Activated T-cell treated with anti-CD3 and anti-CD28 coated beads for 48 hours (primary cell): ENCODE results near the gene CLN6.
"Not testable (repeated sequence)": the region's sequence is repeated elsewhere in the genome, so short reads cannot be mapped to it uniquely, and the experiment has no call there.

Experiments
- DNase-seq: peaks from one replicate; pipeline ENCODE4 v3.0.0-alpha.2; 2020; ENCODE audit warnings: low read depth

Gene CLN6

DNA sequence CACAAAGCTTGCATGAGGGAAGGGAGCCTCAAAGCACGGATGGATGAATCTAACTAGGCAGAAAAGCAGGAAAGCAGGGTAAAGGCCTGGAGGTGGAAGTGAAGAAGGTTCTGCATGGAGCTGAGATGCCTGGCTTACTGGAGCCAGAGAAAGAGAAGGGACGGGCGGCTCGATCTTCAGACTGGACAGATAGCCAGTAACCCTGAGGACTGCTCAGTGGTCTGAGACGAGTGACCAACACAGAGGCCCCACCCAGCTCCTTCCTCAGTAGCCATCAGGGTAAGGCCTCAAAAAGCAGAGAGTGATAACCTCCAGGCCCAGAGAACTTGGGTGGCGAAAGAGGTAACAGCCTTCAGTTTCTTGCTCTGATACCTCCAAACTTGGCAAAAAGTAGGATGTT is 6.4 kb downstream of the CLN6 start:
- no peak for DNase-seq

DNA sequence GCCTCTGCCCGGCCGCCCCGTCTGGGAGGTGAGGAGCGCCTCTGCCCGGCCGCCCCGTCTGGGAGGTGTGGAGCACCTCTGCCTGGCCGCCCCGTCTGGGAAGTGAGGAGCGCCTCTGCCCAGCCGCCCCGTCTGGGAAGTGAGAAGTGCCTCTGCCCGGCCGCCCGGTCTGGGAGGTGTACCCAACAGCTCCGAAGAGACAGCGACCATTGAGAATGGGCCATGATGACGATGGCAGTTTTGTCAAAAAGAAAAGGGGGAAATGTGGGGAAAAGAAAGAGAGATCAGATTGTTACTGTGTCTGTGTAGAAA is 7.1 kb downstream of the CLN6 start:
- DNase-seq, result not testable (repeated sequence)

DNA sequence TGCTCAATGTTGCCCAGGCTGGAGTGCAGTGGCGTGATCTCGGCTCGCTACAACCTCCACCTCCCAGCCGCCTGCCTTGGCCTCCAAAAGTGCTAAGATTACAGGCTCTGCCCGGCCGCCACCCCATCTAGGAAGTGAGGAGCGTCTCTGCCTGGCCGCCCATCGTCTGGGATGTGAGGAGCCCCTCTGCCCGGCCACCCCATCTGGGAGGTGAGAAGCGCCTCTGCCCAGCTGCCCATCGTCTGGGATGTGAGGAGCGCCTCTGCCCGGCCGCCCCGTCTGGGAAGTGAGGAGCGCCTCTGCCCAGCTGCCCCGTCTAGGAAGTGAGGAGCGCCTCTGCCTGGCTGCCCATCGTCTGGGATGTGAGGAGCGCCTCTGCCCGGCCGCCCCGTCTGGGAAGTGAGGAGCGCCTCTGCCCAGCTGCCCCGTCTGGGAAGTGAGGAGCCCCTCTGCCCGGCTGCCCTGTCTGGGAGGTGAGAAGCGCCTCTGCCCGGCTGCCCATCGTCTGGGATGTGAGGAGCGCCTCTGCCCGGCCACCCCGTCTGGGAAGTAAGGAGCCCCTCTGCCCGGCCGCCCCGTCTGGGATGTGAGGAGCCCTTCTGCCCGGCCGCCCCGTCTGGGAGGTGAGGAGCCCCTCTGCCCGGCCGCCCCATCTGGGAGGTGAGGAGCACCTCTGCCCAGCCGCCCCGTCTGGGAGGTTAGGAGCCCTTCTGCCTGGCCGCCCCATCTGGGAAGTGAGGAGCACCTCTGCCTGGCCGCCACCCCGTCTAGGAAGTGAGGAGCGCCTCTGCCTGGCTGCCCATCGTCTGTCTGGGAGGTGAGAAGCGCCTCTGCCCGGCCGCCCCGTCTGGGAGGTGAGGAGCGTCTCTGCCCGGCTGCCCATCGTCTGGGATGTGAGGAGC is 7.7 kb downstream of the CLN6 start:
- not testable (repeated sequence) for DNase-seq

DNA sequence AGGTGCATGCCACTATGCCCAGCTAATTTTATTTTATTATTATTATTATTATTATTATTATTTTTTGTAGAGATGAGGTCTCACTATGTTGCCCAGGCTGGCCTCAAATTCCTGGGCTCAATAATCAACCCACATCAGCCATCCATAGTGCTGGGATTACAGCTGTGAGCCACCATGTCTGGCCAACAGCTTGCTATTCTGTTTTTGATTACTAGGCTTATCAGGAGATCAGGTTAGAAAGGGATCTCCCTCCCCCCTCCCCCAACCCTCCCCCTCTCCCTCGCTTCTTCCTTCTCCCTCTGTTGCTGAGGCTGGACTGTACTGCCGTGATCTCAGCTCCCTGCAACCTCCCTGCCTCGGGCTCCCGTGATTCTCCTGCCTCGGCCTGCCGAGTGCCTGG is 8.6 kb downstream of the CLN6 start:
- DNase-seq, result no peak

DNA sequence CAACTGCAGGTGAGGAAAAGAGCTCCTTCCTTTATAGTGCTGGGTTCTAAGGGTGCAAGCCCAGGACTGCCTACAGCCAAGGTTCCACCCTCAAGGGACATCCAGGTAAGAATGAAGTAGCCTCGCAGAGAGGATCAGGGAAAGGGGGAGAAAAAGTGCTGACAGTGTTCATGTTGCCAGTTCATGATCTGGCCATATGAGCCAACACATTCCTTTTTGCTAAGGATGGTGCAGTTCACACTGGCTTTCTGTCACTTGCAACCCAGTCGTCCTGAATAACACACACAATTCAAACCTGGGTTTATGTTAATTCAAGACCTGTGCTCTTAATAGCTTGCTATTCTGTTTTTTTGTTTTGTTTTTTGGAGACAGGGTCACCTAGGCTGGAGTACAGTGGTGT is 9.0 kb downstream of the CLN6 start:
- no peak for DNase-seq

DNA sequence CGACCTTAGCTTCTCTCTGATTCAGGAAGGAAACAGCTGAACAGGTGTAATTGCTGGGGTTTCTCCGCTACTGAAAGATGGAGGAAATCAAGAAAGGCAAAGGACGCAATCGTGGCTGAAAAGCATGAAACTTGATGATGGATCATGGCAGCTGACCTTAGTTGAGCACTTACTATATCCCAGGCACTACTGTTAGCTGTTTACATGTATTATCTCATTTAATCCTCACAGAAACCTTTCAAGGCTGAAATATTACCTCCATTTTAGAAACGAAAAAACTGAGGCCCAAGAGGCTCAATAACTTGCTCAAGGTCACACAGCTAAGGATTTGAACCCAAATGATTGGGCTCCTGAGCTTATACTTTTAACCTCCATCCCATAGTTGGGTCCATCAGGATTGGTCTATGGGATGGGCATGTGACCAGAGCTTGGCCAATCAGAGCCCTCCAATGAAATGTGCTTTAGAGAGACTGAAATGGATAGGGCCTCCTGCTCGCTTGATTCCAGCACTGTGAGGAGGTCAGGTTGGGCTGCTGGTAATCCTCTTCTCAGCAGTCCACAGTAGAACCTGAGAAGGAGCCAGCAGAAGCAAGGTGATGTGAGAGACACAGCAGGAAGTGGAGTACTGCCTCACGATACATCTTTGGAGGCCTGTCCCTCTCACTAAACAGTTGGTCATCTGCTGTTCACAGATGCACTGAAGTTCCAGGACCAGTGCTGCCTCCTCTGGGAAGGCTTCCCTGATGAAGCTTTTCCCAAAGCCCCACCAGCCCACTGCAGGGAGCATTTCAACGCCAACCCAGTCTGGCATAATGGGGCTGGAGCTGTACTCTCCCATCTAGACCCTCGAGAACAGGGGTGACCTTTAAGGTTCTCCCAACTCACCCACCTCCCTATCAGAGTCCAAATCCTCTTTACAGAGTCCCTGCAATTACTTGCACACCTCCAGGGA is 10.4 kb downstream of the CLN6 start:
- DNase-seq, result no peak

DNA sequence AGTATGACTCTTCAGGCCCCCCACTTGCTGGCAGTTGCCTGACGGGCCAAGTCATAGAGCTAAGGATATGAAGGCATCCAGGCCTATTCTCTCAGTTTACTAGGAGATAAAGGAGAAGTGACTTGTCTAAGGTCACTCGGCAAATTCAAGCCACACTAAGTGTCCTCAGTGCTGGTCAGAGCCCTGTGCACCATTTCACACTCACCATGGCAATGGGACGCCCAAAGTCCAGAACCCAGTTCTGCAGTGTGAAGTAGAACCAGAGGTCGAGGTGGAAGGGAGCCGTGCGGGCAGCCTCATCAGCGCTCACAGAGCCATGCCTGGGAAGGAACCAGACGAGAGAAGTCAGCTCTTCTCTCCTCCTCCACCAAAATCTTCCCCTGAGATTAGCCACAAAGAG is 11.2 kb downstream of the CLN6 start:
- DNase-seq, result no peak

DNA sequence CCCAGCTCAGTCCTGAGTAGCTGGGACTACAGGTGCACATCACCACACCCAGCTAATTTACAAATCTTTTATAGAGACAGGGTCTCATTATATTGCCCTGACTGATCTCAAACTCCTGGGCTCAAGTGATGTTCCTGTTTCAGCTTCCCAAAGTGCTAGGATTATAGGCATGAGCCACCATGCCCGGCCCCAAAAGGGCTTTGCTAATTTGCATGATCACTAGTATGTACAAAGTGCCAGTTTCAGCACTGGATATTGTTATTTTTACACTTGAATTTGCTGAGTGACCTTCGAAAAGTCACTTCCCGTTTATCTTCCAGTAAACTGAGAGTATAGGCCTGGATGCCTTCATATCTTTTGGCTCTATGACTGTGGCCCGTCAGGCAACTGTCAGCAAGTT is 12.2 kb downstream of the CLN6 start:
- DNase-seq, result no peak

DNA sequence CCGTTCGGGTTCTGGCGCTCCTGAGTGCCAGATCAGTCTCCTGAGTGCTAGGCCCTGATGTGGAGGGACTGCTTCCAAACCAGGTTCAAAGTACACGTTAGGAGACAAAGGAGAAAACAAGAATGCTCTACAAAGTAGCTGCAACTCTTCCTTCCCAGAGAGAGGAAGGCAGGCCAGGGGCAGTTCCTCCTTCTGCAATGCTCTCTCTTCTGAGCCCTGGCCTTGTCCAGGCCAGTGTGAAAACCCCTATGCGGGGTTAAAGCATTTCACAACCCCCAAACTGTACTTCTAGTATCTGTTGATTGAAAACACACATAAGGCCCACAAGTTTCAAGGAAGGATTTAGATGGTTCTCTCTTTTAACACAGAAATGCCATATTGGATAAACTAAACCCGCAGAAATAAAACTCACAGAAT is 14.7 kb downstream of the CLN6 start:
- no peak for DNase-seq

DNA sequence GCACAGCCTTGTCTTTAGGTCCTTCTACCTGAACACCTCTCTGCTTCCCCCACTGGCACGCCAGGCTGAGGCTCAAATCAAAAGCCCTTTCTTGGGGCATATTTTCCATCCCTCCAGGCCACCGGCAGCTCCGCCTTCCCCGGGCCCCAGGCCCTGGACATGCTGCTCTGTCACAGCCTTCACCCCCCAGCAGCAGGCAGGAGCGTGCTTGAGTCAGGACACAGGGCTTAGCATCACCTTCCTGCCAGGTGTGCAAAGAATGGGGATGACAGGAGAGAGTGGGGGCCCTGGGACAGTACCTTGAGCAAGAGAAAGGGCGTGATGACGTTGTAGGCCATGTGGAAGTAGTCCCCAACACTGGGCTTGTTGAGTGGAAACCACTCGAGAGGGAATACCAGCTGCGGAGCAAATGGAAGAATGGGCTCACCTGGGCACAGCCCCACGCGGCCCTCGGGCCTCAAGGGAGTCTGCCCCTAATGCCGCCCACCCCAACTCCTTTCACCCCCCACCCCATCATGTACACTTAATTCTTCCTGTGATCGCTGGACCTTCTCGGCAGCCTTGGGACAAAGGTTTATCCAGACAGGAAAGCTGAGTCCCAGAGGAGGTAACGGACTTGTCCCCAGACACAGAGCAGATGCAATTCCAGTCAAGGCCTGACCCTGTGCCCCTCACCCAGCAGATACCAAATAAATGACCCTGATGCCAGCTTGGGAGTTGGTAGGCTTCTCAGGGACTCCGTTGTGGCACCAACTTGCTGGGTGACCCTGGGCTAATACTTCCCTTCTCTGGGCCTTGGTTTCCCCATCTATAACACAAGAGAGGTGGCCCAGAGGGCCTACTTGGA is 15.3 kb downstream of the CLN6 start:
- DNase-seq, result no peak

DNA sequence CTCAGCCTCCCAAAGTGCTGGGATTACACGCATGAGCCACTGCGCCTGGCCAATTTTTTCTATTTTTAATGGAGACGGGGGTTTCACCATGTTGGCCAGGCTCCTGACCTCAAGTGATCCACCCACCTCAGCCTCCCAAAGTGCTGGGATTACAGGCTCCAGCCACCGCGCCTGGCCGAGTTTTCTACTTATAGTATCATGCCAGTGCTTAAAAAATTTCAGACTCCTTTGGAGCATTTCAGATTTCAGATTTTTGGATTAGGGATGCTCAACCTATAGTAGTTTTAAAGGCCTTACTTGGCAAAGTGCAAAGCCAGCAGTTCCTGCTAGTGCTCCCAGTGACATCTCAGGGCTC is 16.1 kb downstream of the CLN6 start:
- not testable (repeated sequence) for DNase-seq

DNA sequence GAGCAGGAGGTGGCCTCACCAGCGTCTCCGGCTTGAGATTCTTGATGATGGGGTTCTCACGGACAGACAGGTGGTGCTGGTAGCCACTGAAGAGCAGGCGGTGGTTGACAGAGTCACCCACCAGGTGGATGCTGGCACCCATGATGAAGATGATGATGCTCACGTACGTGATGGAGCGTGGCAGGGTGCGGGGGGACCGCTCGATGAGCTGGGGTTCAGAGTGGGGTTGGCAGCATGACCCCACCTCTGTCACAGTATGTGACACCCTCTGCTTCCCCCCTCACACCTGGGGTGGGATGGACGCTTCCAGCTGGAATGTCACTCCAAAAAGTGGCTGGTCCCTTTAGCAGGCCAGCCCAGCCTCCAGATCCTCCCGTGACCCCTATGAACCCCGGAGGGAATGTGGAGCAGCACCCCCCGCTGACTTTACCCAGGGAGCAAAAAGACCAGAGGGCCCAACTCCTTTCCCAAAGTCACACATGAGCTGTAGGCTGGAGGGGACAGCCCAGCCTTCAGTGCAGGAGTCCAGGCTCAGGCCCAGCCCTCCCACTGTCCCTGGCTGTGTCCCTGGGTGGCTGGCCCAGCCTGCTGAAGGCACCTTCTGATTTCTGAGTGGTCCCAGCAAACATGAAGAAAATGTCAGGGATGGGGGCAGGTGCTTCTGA is 17.7 kb downstream of the CLN6 start:
- DNase-seq, result no peak

DNA sequence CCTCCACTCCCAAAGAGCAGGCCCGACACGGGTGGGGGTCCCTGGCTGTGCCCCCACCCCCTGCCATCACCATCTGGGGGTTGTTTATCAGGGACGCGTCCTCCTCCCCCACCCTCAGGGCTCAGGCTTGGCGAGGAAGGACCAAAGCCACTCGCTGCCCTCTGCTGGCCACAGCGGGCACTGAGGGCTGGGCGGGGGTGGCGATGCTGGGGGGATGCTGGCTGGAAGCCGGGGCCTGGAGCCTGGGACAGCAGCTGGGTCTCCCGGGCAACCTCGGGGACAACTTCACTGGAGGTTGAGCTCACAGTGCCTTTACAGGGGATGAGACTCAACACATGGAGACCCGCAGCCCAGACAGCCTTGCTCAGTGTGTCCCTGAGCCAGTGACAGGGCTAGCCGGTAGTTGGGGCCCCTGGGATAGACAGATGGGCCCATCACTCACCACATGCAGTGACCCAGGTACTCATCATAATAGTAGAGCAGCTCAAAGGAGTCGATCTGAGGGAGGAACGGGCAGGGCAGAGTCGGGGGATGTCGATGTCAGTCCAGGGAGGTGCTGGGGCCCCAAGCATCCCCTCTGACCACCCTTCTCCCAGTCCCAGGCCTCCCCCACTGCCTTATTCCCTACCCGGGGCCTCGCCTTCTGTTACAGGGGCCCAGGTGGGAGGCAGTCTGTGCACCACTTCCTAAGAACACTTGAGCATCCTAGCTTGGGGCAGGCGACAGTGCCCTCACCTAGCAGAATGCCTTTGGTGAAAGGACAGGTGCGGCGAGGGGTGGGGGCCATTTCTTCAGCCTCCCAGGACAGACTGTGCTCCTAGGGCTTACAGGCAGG is 18.5 kb downstream of the CLN6 start:
- DNase-seq, result peak; percentile 51

DNA sequence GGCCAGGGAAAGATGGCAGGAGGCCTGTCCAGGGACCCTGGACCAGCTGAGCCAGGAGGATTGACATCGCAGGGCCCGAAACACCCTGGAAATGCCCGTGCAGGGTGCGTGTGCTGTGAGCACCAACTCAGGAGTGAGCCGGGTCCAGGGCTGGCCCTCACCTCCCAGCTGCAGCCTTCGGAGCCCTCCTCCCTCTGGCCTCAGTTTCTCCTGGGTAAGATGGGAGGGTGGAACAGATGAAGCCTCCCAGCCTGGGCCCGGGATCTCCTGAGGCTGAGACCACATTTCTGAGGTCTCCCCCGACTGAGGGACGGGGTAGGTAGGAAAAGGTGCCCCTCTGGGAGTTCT is 19.1 kb downstream of the CLN6 start:
- no peak for DNase-seq

DNA sequence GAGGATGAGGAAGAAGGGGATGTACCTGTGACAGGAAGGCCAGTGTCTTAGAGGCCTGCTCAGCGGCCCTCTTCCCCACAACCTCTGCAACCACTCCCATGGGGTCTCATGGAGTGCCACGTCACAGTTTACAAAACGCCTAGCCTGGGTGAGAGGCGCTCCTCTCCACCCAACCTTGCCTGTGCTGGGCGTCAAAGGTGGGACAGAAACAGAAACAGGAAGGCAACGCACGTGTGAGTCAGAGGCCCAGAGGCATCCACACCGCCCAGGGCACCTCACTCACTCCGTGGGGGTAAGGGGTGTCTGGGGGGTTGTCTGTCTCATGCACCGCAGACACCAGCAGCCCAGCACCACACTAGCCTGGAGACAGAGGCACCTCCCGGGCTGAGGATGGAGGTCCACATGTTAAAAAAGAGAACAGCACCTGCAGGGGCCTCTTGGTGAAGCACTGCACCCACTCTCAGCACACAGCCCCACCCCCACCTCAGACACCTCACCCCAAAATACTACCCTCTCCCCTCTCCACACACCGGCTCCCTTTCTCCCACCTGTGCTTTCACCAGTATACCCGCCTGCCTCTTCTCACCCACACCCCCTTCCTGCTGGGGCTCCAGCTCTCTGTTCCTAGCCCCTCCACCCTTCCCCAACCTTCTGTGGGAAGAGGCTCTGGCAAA is 19.7 kb downstream of the CLN6 start:
- peak; percentile 23 for DNase-seq

DNA sequence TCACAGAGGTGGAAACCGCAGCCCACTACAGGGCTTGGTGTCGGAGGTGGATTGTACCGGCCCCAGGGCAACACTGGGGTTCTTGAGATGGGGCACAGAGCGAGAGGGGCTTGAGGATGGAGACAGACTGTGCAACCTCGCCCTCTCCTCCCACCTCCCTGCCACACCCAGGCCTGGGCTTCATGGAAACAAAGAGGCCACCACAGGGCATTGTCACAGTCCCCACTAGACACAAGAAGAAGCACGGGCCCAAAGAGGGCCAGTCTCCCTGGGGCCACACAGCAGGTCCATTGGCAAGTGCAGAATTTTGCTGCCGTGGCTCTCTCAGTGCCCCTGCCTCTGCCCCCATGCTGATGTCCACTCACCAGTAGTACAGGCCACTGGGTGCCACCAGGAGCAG is 20.3 kb downstream of the CLN6 start:
- DNase-seq, result no peak

DNA sequence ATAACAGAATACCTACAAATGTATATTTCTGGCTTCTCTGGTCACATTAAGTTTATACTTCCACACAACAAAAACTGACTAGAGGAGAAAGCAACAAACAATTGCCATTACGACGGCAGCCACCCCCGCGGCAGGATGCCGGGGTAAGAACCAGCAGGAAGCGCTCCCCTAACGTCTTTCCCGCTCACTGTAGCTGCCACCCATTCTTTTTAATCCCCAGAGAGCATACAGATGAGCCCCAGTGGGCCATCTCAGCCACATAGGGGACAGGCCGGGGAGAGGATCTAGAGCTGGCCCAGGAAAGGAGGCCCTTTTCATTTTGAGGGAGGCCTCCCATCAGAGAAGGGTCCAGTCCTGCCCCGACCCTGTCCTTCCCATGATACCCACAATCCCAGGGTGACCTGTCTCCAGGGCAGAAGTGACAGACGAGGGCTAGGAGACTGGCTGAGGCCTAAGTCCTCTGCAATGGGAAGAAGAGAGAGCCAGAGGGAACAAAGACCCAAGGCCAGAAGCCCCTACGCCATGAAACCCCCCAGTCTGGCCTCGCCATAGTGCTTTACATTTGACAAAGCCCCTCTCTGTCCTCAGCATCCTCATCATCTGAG is 20.8 kb downstream of the CLN6 start:
- DNase-seq, result no peak

DNA sequence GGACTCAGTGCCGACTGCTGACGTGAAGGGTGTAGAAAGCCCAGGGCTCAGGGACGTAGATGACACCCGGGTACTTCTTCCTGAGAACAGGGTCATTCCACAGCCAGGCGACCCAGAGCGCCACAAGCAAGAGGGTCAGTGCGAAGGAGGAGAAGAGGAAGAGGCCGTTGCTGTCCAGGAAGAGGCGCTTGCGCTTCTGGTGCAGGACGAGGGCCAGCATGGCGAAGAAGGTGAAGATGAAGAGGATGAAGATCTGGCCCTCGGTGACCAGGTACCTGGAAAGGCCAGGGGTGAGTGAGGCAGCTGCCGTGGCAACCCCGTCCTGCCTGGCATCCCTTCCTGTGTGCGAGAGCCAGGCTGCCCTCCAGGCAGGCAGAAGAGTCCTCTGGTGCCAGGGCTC is 21.4 kb downstream of the CLN6 start:
- no peak for DNase-seq

DNA sequence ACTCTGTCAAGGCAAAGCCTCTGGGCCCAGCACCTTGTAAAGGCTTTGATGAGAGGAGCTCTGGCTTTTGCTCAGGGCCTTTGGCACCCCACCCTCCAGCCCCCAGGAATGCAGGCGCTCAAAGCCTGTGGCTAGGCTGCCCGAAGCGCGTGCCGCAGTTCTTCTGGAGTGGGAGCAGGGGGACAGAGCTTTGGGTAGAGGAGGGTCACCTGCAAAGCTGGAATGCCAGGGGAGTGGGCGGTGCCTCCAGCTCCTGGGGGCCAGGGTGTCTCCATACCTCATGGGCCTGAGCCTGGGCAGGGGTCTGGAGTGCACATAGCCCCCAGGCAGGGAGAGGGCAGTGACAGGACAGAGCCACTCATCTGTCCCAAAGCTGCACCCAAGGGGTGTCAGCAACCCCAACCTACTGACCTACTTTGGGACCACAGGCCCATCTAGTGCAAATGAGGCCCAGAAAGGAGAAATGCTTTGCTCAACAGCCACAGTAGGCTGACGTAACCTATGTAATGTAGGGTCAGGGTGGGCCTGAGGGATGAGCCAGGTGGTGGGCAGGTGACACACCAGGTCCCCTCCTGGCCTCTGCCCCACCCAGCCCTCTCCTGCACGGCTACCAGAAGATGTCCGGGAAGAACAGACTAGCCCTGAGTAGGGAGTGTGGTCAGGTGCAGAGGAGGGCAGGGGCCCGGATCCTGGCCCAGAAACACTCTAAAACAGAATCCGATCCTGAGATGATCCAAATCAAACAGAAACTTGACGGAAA is 22.2 kb downstream of the CLN6 start:
- no peak for DNase-seq
